ENCODE results near the gene NCKIPSD. TPM values are rescaled to one million over a fixed set of nuclear protein-coding genes. Genes with fewer than 3 reads are reported as not detected.
A peak's percentile ranks its signal among the peaks of the same experiment; 100 is the strongest.

Gene NCKIPSD
- total and polyA plus RNA-seq, 3 experiments from 2014 or later = 11.0 to 30.2 (median 29.2) TPM

GRCh38 chr3:48681974-48682610 is 3.6 kb downstream of the NCKIPSD start:
- H3K9me3 Mint-ChIP-seq = no peaks in the 10 kb centered on the region
- peak overlapping the region in 1 of 8 donors; percentile 27 for H3K27ac Mint-ChIP-seq
- H3K4me3 ChIP-seq (ENCODE audit: low read length) = no peak overlapping the region
- H3K4me3 Mint-ChIP-seq = peak overlapping the region in 1 of 7 donors; percentile 62
- H3K4me1 Mint-ChIP-seq = peaks cover 19 to 37% (median 25%) of the 10 kb centered on the region in 3 donors
- ChIA-PET POLR2A (no interaction called here), CTCF (no interaction called here)
- H3K9me3 ChIP-seq (ENCODE audit: low read length) = no peaks in the 10 kb centered on the region
- peaks cover 5% of the 10 kb centered on the region for H3K36me3 ChIP-seq (ENCODE audit: insufficient read depth, low read length)
- H3K27ac ChIP-seq (ENCODE audit: low read depth, low read length) = no peak overlapping the region
- DNase-seq = peak in 1 of 5 donors; percentile 36
- H3K27me3 Mint-ChIP-seq = no peaks in the 10 kb centered on the region
- H3K4me1 ChIP-seq (ENCODE audit: insufficient read depth, low read length) = peaks cover 18% of the 10 kb centered on the region
- H3K36me3 Mint-ChIP-seq = peaks cover 7 to 60% (median 10%) of the 10 kb centered on the region in 3 donors
- no peaks in the 10 kb centered on the region for H3K27me3 ChIP-seq (ENCODE audit: insufficient read depth, low read length, poor library complexity, severe bottlenecking)

- CTCF ChIA-PET = no interaction called here
- DNase-seq = no peak
- H3K36me3 ChIP-seq (ENCODE audit: insufficient read depth, low read length) = peaks cover 5% of the 10 kb centered on the region
- peak overlapping the region in 2 of 8 donors; percentile 27 to 33 for H3K27ac Mint-ChIP-seq
- no peak overlapping the region for H3K27ac ChIP-seq (ENCODE audit: low read depth, low read length)
- POLR2A ChIA-PET = no interaction called here
- H3K4me1 ChIP-seq (ENCODE audit: insufficient read depth, low read length) = peaks cover 16% of the 10 kb centered on the region
- H3K27me3 ChIP-seq (ENCODE audit: insufficient read depth, low read length, poor library complexity, severe bottlenecking) = no peaks in the 10 kb centered on the region
- no peak overlapping the region for H3K4me3 Mint-ChIP-seq
- peaks cover 17 to 34% (median 23%) of the 10 kb centered on the region in 3 donors for H3K4me1 Mint-ChIP-seq
- no peaks in the 10 kb centered on the region for H3K9me3 ChIP-seq (ENCODE audit: low read length)
- no peak overlapping the region for H3K4me3 ChIP-seq (ENCODE audit: low read length)
- H3K27me3 Mint-ChIP-seq = no peaks in the 10 kb centered on the region
- peaks cover 7 to 58% (median 10%) of the 10 kb centered on the region in 3 donors for H3K36me3 Mint-ChIP-seq
- H3K9me3 Mint-ChIP-seq = no peaks in the 10 kb centered on the region
Measured at GRCh38 chr3:48681541-48681880, 4.2 kb downstream of the NCKIPSD start.

- peak overlapping the region in 3 of 8 donors; percentile 33 to 52 (median 48) for H3K27ac Mint-ChIP-seq
- peaks cover 7 to 61% (median 10%) of the 10 kb centered on the region in 3 donors for H3K36me3 Mint-ChIP-seq
- CTCF ChIA-PET = interaction anchor here (1.0 kb wide), 1 partner anchor 12 kb away, joined by 3 read pairs; no protein-coding TSS in a partner anchor
Measured at GRCh38 chr3:48680811-48681540, 4.7 kb downstream of the NCKIPSD start.

GRCh38 chr3:48679411-48680391 is 6.0 kb downstream of the NCKIPSD start:
- ChIA-PET POLR2A (no interaction called here), CTCF (interaction anchor here (1.0 kb wide), 1 partner anchor 13 kb away, joined by 3 read pairs; no protein-coding TSS in a partner anchor)
- Mint-ChIP-seq H3K4me1 (peaks cover 11 to 20% (median 11%) of the 10 kb centered on the region in 3 donors), H3K27ac (no peak overlapping the region), H3K9me3 (no peaks in the 10 kb centered on the region), H3K27me3 (no peaks in the 10 kb centered on the region), H3K36me3 (peaks cover 7 to 57% (median 10%) of the 10 kb centered on the region in 3 donors), H3K4me3 (no peak overlapping the region)
- Histone ChIP-seq H3K27ac (ENCODE audit: low read depth, low read length) (no peak overlapping the region), H3K4me3 (ENCODE audit: low read length) (no peak overlapping the region), H3K36me3 (ENCODE audit: insufficient read depth, low read length) (peaks cover 5% of the 10 kb centered on the region), H3K4me1 (ENCODE audit: insufficient read depth, low read length) (peaks cover 5% of the 10 kb centered on the region), H3K27me3 (ENCODE audit: insufficient read depth, low read length, poor library complexity, severe bottlenecking) (no peaks in the 10 kb centered on the region), H3K9me3 (ENCODE audit: low read length) (no peaks in the 10 kb centered on the region)
- no peak for DNase-seq

More at GRCh38 chr3:48680811-48681540, 4.7 kb downstream of the NCKIPSD start:
- Mint-ChIP-seq H3K9me3 (no peaks in the 10 kb centered on the region), H3K4me3 (peak overlapping the region in 1 of 7 donors; percentile 58), H3K4me1 (peaks cover 15 to 29% (median 18%) of the 10 kb centered on the region in 3 donors), H3K27me3 (no peaks in the 10 kb centered on the region)
- H3K4me3 ChIP-seq (ENCODE audit: low read length) = no peak overlapping the region
- POLR2A ChIA-PET = interaction anchor here (0.5 kb wide), 1 partner anchor 278 kb away, joined by 4 read pairs; no protein-coding TSS in a partner anchor
- H3K27me3 ChIP-seq (ENCODE audit: insufficient read depth, low read length, poor library complexity, severe bottlenecking) = no peaks in the 10 kb centered on the region
- no peak for DNase-seq
- no peak overlapping the region for H3K27ac ChIP-seq (ENCODE audit: low read depth, low read length)
- no peaks in the 10 kb centered on the region for H3K9me3 ChIP-seq (ENCODE audit: low read length)
- H3K4me1 ChIP-seq (ENCODE audit: insufficient read depth, low read length) = peaks cover 11% of the 10 kb centered on the region
- peaks cover 5% of the 10 kb centered on the region for H3K36me3 ChIP-seq (ENCODE audit: insufficient read depth, low read length)

GRCh38 chr3:48678566-48679380 is 6.9 kb downstream of the NCKIPSD start:
- no peak overlapping the region for H3K4me3 Mint-ChIP-seq
- peak overlapping the region in 1 of 8 donors; percentile 38 for H3K27ac Mint-ChIP-seq
- no peaks in the 10 kb centered on the region for H3K27me3 ChIP-seq (ENCODE audit: insufficient read depth, low read length, poor library complexity, severe bottlenecking)
- H3K36me3 Mint-ChIP-seq = peaks cover 7 to 58% (median 10%) of the 10 kb centered on the region in 3 donors
- H3K9me3 ChIP-seq (ENCODE audit: low read length) = no peaks in the 10 kb centered on the region
- DNase-seq = no peak
- no peaks in the 10 kb centered on the region for H3K4me1 ChIP-seq (ENCODE audit: insufficient read depth, low read length)
- ChIA-PET POLR2A (no interaction called here), CTCF (no interaction called here)
- H3K4me3 ChIP-seq (ENCODE audit: low read length) = no peak overlapping the region
- peaks cover 3 to 10% (median 3%) of the 10 kb centered on the region in 3 donors for H3K4me1 Mint-ChIP-seq
- no peak overlapping the region for H3K27ac ChIP-seq (ENCODE audit: low read depth, low read length)
- no peaks in the 10 kb centered on the region for H3K9me3 Mint-ChIP-seq
- H3K27me3 Mint-ChIP-seq = no peaks in the 10 kb centered on the region
- H3K36me3 ChIP-seq (ENCODE audit: insufficient read depth, low read length) = peaks cover 5% of the 10 kb centered on the region

GRCh38 chr3:48678056-48678455 is 7.7 kb downstream of the NCKIPSD start:
- ChIA-PET POLR2A (no interaction called here), CTCF (no interaction called here)
- no peaks in the 10 kb centered on the region for H3K27me3 Mint-ChIP-seq
- H3K9me3 ChIP-seq (ENCODE audit: low read length) = no peaks in the 10 kb centered on the region
- H3K27ac Mint-ChIP-seq = peak overlapping the region in 1 of 8 donors; percentile 33
- H3K4me3 ChIP-seq (ENCODE audit: low read length) = no peak overlapping the region
- H3K36me3 Mint-ChIP-seq = peaks cover 7 to 58% (median 10%) of the 10 kb centered on the region in 3 donors
- no peaks in the 10 kb centered on the region for H3K4me1 ChIP-seq (ENCODE audit: insufficient read depth, low read length)
- H3K27ac ChIP-seq (ENCODE audit: low read depth, low read length) = no peak overlapping the region
- H3K4me3 Mint-ChIP-seq = no peak overlapping the region
- H3K27me3 ChIP-seq (ENCODE audit: insufficient read depth, low read length, poor library complexity, severe bottlenecking) = no peaks in the 10 kb centered on the region
- peaks cover 5% of the 10 kb centered on the region for H3K36me3 ChIP-seq (ENCODE audit: insufficient read depth, low read length)
- peaks cover 0 to 5% (median 0%) of the 10 kb centered on the region in 3 donors for H3K4me1 Mint-ChIP-seq
- no peaks in the 10 kb centered on the region for H3K9me3 Mint-ChIP-seq
- no peak for DNase-seq

GRCh38 chr3:48674505-48674904 is 11.2 kb downstream of the NCKIPSD start:
- Histone ChIP-seq H3K36me3 (ENCODE audit: insufficient read depth, low read length) (no peaks in the 10 kb centered on the region), H3K27ac (ENCODE audit: low read depth, low read length) (no peak overlapping the region), H3K4me1 (ENCODE audit: insufficient read depth, low read length) (no peaks in the 10 kb centered on the region), H3K27me3 (ENCODE audit: insufficient read depth, low read length, poor library complexity, severe bottlenecking) (no peaks in the 10 kb centered on the region), H3K9me3 (ENCODE audit: low read length) (no peaks in the 10 kb centered on the region), H3K4me3 (ENCODE audit: low read length) (no peak overlapping the region)
- H3K4me1 Mint-ChIP-seq = peaks cover 0 to 1% (median 0%) of the 10 kb centered on the region in 3 donors
- no peak overlapping the region for H3K4me3 Mint-ChIP-seq
- ChIA-PET POLR2A (no interaction called here), CTCF (interaction anchor here (1.8 kb wide), 1 partner anchor 17 kb away, joined by 5 read pairs; no protein-coding TSS in a partner anchor)
- no peaks in the 10 kb centered on the region for H3K9me3 Mint-ChIP-seq
- no peaks in the 10 kb centered on the region for H3K27me3 Mint-ChIP-seq
- H3K36me3 Mint-ChIP-seq = peaks cover 0 to 27% (median 5%) of the 10 kb centered on the region in 3 donors
- H3K27ac Mint-ChIP-seq = no peak overlapping the region
- no peak for DNase-seq
